GM10266 (cell line): Measurements from ENCODE around the gene ARID1B.

ENCODE experiments used
- DNase-seq: peaks from one replicate; pipeline ENCODE4 v3.0.0; 2012; ENCODE audit errors: extremely low spot score
- CTCF ChIP-seq: IDR thresholded peaks from 2 replicates; pipeline ENCODE4 v1.5.1; 2012; ENCODE audit warnings: mild to moderate bottlenecking, low read depth; ENCODE audit not compliant: control insufficient read depth, insufficient read depth; ENCODE audit errors: missing control alignments

Gene ARID1B

DNA sequence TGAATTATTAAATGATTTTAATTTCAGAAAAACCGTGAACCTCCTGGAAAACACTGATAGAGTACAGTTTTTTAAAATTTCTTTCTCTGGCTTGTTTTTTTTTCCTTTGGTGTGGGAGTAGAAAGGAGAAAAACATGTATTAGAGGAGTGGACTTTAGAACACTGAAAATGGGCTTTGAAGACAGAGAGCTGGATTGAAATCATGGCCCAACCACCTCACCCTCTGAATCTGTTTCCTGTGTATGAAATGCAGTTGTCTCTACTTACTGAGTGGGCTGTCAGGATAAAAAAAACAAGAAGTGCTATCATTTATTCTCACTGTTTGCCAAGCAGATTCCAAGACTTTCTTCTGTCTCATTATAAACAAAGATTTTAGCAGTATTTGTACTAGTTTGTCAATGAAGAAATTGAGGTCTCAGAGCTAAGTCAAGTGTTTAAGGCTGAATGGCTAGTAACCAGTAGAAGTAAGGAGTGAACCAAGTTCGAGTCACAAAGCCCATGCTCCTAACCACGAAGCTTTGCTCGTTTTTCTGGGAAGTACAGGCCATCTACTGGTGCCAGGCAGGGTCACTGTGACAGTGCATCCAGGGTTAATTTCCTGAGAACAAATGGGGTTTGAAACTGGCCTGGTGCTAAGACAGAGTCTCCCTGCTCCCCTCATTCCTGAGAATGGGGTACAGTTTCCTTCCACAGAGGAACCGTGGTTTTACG is 289.8 kb downstream of the ARID1B start:
- no peak for TF ChIP-seq CTCF
- DNase-seq, result no peak

GRCh38 chr6:157067507-157067906 is 290.3 kb downstream of the ARID1B start:
- DNase-seq, result no peak
- TF ChIP-seq CTCF, result no peak

DNA sequence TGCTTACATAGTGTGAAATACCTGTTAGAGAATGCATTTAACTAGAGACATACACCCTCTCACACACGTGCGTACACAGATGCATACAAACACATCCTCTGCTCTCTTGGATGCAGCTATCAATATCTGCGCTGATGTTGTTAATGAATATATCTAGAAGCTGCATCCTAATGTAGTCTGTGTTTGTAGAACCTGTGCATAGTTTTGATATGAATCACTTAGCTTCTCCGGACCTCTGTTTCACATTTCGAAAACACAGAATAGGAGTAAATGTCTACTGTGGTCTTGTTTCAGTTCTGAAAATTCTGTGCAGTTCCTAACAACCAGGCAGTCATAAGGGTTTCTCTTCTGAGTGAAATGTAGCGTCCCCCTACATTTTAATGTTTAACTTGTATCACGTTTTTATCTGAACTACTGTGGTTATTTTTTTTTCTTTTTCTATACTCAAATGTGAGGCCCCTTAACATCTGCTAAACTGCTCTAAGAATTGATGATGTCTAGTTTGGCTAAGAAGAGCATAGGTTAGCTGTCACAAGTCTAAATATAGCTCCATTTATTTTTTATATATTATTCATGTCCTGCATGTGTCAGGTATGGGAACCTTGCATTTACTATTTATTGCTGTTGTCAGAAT is 291.6 kb downstream of the ARID1B start:
- peak; percentile 51 for DNase-seq
- TF ChIP-seq CTCF, result no peak

DNA sequence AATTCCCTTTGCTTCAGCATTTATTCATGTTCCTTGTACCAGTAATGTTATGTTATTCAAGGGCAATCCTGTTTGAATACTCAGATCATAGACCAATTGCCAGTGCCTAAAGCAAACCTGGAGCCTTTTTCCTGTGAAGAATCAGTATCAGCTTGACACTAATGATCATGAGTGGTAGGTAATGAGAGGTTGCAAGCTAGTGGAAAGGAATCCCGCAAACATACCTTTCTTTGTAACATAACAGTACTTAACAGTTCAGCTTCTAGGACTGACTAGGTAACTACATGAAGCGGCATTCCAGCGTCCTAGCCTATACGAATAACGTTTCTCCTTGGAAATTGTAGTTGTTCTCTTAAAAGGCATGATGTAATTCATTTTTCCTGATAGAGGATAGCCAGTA is 292.4 kb downstream of the ARID1B start:
- no peak for TF ChIP-seq CTCF
- no peak for DNase-seq

GRCh38 chr6:157070403-157071107 is 293.4 kb downstream of the ARID1B start:
- DNase-seq, result no peak
- no peak for TF ChIP-seq CTCF

DNA sequence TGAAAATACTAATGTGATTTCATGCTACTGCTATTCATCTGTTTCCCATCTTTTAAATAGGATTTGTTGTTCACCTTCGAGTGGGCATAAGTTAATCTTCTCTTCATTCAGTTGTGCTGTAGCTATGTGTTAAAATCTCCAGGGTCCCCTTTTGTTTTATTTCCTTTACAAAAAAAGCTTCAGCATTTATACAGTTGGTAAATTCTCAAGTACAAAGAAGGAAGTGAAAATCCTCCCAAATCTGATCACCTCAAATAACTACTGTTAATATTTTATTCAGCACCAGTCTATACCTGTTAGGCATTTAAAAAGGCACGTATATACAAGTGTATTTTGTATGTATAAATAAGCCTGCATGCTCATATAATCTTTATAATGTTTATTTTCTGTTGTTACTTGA is 294.9 kb downstream of the ARID1B start:
- no peak for DNase-seq
- no peak for TF ChIP-seq CTCF

DNA sequence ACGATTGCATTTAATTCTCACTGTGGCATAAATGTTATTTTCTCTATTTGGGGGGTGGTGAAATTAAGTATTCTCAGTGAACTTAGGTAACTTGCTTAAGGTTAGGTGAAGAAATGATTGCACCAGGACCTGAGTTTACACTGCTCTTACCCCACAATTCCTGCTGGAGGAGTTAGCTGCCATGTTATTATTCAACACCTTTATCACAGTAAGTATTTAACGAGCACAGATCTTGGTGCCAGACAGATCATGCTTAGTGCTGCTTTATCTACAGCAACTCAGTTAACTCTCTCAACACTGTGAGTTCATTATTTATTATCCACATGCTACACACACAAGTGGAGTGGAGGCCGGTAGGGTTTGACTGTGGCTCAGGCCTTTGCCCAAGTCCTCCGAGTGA is 296.4 kb downstream of the ARID1B start:
- TF ChIP-seq CTCF, result no peak
- no peak for DNase-seq
